ENCODE results near the gene NCAPH2.

Gene NCAPH2

DNA sequence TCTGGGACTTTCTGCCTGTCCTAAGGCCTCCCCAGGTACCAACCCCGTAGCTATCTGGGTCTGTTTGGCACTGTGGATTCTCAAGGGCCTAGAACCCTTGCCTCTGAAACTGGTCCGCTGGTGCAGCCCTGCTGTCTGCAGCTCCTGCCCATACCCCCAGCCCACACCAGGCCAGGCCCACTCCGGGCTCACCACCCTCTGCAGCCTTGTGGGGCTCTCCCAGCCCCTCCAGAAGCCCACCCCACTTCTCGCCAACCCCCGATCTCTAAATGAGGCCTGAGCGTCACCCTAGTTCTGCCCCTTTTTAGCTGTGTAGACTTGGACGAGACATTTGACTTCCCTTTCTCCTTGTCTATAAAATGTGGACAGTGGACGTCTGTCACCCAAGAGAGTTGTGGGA, 42.4 kb downstream of the NCAPH2 start:
- no peak for DNase-seq

- no peak for DNase-seq
Observed at GRCh38 chr22:50551160-50551752, 43.2 kb downstream of the NCAPH2 start.

- no peak for DNase-seq
Observed at GRCh38 chr22:50553310-50553709, 45.3 kb downstream of the NCAPH2 start.

DNA sequence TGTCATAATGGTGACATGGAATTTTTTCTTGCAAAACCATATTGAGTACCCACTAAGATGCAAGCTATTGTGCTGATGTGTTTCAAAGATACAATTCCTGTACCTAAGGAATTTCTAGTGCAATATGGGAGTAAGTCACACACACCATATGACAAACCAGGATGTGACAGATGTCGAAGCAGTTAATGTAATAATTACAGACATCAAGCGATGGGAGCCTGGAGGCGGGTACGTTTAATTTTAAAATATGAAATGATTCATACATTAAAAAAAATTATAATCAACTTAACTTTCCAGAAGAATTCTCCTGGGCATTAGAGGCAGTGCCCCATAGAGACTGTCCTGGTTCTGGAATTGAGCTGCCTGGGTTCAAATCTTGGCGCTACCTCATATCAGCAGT, 48.7 kb downstream of the NCAPH2 start:
- DNase-seq, result no peak

GRCh38 chr22:50560034-50560433, 52.0 kb downstream of the NCAPH2 start:
- DNase-seq, result no peak

GRCh38 chr22:50561401-50562358, 53.7 kb downstream of the NCAPH2 start:
- no peak for DNase-seq

GRCh38 chr22:50562523-50563412, 54.7 kb downstream of the NCAPH2 start, which contains the start of gene SYCE3:
Gene SYCE3 (minus strand): TSS chr22:50562919. CDS start chr22:50556405, 6,514 bp downstream.
- DNase-seq, result peak; percentile 90

DNA sequence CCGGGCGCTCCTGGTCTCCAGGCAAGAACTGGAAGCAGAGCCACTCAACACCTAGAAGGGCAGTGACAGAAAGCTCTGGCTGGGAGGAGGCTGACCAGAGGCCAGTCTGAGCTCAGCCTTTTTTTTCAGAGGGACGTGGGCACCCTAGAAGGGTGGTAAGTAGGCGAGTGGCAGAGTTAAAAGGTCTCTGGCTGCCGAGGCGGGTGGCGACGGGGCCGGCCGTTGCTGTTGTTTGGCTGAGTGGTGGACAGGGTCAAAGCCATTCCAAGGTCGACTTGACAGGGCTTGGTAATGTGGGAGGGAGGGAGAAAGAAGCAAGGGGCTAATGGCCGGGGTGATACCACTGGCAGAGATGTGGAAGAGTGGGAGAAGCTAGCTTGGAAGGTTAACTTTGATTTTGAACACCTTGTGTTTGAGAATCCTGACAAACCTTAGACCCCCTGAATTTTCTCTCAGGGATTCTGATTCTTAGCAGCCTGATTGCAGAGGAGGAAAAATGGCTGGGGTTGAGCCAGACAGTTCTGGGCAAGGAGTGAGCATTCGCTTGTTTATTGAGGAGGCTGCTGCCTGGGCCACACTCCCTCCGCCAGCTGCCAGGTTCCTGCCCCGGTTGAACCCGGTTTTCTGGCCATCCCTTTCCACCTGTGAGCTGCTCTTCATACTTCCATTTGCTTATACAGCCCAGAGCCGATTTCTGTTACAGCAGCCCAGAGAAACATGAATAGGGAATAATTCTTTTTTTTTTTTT, 55.6 kb downstream of the NCAPH2 start:
- DNase-seq, result no peak

- DNase-seq, result no peak
Observed at GRCh38 chr22:50564289-50564688, 56.3 kb downstream of the NCAPH2 start.

DNA sequence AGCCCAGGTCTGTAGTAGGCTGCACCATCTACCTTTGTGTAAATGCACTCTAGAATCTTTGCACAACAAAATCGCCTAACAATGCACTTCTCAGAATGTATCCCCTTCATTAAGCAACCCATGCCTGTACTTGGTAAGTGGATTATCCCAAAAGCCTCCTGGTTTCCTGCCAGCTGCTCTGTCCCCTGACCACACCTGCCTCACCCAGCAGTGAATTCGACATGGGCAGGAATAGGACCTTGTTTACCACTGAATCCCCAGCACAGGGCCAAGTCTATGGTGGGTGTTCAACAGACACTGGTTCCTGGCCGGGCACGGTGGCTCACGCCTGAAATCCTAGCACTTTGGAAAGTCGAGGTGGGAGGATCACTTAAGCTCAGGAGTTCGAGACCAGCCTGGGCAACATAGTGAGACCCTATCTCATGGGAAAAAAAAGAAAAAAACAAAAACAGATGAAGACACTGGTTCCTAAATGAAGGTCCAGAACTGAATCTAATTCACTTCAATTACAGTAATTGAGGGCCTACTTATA, 59.8 kb downstream of the NCAPH2 start:
- no peak for DNase-seq

GRCh38 chr22:50568626-50569025, 60.6 kb downstream of the NCAPH2 start:
- DNase-seq, result no peak

GRCh38 chr22:50569041-50569459, 61.0 kb downstream of the NCAPH2 start:
- DNase-seq, result no peak

DNA sequence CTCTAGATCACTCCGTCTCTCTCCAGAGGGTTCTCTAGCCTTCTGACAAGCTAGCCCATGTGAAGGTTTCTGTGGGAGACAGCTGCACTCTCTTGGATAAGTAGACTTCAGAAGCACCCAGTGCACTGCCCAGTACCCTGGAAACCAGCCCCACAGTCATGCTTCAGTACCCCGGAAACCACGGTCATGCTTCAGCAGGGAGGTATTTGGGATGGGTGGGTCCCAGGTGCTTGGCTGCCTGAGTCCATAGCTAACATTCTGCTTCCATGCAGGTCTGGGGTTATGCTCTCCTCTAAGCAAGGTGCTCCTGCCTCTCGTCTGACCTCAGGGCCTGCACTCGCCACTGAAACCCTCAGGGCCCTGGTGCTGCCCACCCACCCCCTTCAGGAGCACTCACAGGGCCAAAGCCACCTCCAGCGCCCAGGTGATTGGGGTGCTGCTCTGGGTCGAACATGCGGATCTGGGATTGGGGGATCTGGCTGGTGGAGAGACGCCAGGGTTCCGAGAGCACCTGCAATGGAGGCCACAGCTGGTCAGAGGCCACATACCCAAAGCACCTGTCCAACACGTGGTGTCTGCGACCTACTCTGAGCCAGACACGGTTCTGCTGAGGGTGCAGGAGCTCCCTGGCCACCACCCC, 62.0 kb downstream of the NCAPH2 start:
- DNase-seq, result no peak

GRCh38 chr22:50570861-50571260, 62.8 kb downstream of the NCAPH2 start:
- no peak for DNase-seq

DNA sequence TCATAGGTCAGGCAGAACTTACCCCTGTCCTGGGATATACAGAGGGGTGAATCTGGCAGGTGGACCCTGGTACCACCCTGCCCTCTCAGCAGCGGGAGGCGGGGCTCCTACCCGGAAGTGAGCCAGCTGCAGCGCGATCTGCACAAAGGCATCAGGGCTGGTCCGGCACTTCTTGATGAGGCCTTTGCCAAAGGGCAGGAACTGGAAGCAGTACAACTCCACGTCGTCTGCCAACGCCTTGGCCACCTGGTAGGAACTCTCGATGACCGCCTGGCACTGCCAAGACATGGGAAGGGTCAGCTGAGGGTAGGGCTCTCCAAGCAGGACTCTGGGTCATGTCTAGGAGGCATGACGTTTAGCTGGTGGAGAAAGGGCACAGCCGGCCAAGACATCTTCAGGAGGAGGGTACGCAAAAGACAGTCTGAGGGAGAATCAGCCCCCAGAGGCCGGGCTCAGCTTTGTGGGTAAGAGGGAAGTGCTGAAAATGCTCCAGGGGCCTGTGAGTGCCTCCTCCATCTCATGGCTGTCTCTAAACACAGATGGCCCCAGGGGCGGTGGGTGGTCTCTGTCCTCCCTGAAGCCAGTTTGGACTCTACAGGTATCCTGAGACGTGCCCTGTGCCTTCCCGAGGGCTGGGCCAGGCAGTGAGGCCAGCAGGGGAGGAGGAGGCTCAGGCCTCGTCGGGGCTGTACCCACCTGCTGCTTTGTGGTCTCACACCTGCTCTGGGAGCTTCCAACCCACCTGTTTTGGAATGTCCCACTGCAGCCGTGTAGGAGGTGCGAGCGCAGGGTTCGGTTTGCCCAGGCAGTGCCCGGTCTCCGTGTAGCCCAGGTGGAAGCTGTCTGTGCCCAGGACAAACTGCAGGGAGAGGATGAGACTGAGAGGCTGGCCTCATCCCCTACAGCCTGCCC, 63.5 kb downstream of the NCAPH2 start:
- DNase-seq, result no peak

DNA sequence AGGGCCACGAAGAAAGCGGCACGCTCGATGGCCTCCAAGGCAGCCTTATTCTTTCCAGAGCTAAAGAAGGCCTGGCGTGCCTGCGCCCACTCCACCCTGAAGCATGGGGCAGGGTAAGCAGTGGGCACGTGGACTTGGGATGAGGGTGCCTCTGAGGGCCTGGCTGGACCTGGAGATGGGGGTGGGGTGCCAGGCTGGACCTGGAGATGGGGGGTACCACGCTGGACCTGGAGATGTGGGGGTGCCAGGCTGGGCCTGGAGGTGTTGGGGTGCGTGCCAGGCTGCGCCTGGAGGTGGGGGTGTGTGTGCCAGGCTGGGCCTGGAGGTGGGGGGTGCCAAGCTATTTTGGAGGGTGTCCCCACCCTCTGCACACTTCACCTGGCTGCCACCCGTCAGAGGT, 64.9 kb downstream of the NCAPH2 start:
- DNase-seq, result no peak

GRCh38 chr22:50573491-50574382, 65.7 kb downstream of the NCAPH2 start:
- DNase-seq, result no peak

GRCh38 chr22:50574383-50574755, 66.3 kb downstream of the NCAPH2 start:
- no peak for DNase-seq

Data from fibroblast of skin of back (primary cell).